Frontal cortex (tissue), 4 donors: Measurements from ENCODE around the gene MNT. TPM values are rescaled to one million over a fixed set of nuclear protein-coding genes. Genes with fewer than 3 reads are reported as not detected.

Source experiments
- DNase-seq, 2 donors: peaks; one replicate each; pipeline ENCODE4 v3.0.0; 2012; ENCODE audit warnings: low spot score in 2 of 2
- FAIRE-seq: peaks from 2 replicates; lab custom pipeline; 2012; peaks lifted over from hg19 to GRCh38; lab: Jason Lieb, UNC
- total RNA-seq: library from RNA; depleted of rRNA; stranded (reverse); fragments of >200 nt; gene quantifications from one replicate; pipeline ENCODE4 v1.2.3, GENCODE V29; 2014
- donor health status: control.
- donor health status: control.
- donor health status: control.

Gene MNT
- total RNA-seq, 1 donor from 2014 or later, result 7.7 TPM

- no peak for DNase-seq
These were observed 17.7 kb upstream of the MNT start for GRCh38 chr17:2418572-2418971.

GRCh38 chr17:2416010-2416734 lies 15.3 kb upstream of the MNT start:
- DNase-seq (peak; percentile 73 to 88), FAIRE-seq (peak; percentile 92)

More at GRCh38 chr17:2418572-2418971, 17.7 kb upstream of the MNT start:
- FAIRE-seq, result no peak

GRCh38 chr17:2415081-2415480 lies 14.2 kb upstream of the MNT start:
- no peak for FAIRE-seq

GRCh38 chr17:2414446-2415064 lies 13.7 kb upstream of the MNT start:
- DNase-seq (no peak), FAIRE-seq (no peak)

More at GRCh38 chr17:2415081-2415480, 14.2 kb upstream of the MNT start:
- no peak for DNase-seq

- FAIRE-seq (no peak), DNase-seq (peak in 1 of 2 donors; percentile 50)
These were observed 11.7 kb upstream of the MNT start for GRCh38 chr17:2412561-2413021.

- DNase-seq (no peak), FAIRE-seq (no peak)
These were observed 10.1 kb upstream of the MNT start for GRCh38 chr17:2410951-2411350.

GRCh38 chr17:2406903-2407790 lies 6.3 kb upstream of the MNT start:
- DNase-seq, result no peak

GRCh38 chr17:2406271-2406902 lies 5.5 kb upstream of the MNT start:
- no peak for DNase-seq
- no peak for FAIRE-seq

More at GRCh38 chr17:2406903-2407790, 6.3 kb upstream of the MNT start:
- no peak for FAIRE-seq

GRCh38 chr17:2405247-2405926 lies 4.5 kb upstream of the MNT start:
- DNase-seq (no peak), FAIRE-seq (no peak)

GRCh38 chr17:2403044-2403443 lies 2.2 kb upstream of the MNT start:
- FAIRE-seq, result no peak
- no peak for DNase-seq

- DNase-seq (no peak), FAIRE-seq (no peak)
These were observed 1.7 kb upstream of the MNT start for GRCh38 chr17:2402544-2402943.

GRCh38 chr17:2401426-2402221 lies 764 bp upstream of the MNT start:
- FAIRE-seq (peak; percentile 52), DNase-seq (peak; percentile 93 to 98)

GRCh38 chr17:2400474-2400866 lies 390 bp downstream of the MNT start:
- DNase-seq, result peak in 1 of 2 donors; percentile 60
- no peak for FAIRE-seq

GRCh38 chr17:2399572-2400473 lies 1.0 kb downstream of the MNT start:
- peak; percentile 96 to 99 for DNase-seq
- FAIRE-seq, result no peak

- DNase-seq (peak; percentile 62 to 64), FAIRE-seq (no peak)
These were observed 1.9 kb downstream of the MNT start for GRCh38 chr17:2398655-2399571.

GRCh38 chr17:2398182-2398581 lies 2.7 kb downstream of the MNT start:
- DNase-seq (no peak), FAIRE-seq (no peak)
